GM21526 (cell line): ENCODE results near the gene SUPT20HL1.
"Not testable (repeated sequence)": the region's sequence is repeated elsewhere in the genome, so short reads cannot be mapped to it uniquely, and the experiment has no call there.

Source experiments
- ATAC-seq: cut with Tn5 transposase; IDR thresholded peaks from one replicate; pipeline ENCODE4 v1.9.1; 2021; ENCODE audit warnings: moderate library complexity; ENCODE audit not compliant: unreplicated experiment, low FRiP score

Gene SUPT20HL1

DNA sequence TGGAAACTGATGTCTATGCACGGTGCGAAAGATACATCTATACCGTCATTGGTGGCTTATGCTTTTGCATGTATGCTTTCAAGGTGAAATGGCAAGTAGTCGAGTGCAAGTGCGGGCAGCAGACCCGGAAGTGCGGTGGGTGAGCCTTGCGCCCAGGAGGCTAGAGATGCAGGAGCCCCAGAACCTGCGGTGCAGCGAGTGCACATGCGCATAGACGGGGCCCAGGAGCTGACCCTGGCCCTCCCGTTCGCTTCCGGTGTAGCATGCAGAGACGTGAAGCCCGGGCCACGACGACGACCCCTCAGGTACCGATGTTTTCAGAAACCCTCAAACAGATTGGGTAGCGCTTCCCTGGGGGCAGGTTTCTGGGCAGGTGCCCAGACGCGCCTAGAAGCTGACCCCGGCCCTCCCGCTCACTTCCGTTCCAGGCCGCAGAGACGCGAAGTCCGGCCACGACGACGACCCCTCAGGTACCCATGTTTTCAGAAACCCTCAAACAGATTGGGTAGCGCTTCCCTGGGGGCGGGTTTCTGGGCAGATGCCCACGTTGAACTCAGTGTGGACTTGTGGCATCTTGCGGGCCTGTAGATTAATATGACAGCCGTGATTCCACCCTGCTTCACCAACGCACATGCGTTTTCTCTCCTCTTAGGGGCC, 1.8 kb downstream of the SUPT20HL1 start:
- ATAC-seq = not testable (repeated sequence)

DNA sequence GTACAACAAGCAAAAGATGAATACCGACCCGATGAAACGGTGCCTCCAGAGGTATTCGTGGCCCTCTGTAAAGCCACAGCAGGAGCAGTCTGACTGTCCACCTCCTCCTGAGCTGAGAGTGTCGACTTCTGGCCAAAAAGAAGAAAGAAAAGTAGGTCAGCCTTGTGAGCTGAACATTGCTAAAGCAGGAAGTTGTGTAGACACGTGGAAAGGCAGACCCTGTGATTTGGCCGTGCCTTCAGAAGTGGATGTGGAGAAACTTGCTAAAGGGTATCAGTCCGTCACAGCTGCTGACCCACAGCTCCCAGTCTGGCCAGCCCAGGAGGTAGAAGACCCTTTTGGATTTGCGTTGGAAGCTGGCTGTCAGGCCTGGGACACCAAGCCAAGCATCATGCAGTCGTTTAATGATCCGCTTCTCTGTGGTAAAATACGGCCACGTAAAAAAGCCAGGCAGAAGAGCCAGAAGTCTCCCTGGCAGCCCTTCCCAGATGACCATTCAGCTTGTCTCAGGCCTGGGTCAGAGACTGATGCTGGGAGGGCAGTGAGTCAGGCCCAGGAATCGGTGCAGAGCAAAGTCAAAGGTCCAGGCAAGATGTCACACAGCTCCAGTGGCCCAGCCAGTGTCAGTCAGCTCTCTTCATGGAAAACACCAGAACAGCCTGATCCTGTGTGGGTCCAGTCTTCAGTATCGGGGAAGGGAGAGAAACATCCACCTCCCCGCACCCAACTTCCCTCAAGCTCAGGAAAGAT, 3.2 kb downstream of the SUPT20HL1 start:
- not testable (repeated sequence) for ATAC-seq

DNA sequence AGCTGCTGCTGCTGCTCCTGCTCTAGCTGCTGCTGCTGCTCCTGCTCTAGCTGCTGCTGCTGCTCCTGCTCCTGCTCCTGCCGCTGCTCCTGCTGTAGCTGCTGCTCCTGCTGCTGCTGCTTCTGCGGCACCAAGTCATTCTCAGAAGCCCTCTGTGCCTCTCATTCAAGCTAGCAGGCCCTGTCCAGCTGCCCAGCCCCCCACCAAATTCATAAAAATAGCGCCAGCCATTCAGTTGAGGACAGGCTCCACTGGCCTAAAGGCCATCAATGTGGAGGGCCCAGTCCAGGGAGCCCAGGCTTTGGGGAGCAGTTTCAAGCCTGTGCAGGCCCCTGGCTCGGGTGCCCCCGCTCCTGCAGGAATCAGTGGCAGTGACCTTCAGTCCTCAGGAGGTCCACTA, 3.9 kb downstream of the SUPT20HL1 start:
- no peak for ATAC-seq

DNA sequence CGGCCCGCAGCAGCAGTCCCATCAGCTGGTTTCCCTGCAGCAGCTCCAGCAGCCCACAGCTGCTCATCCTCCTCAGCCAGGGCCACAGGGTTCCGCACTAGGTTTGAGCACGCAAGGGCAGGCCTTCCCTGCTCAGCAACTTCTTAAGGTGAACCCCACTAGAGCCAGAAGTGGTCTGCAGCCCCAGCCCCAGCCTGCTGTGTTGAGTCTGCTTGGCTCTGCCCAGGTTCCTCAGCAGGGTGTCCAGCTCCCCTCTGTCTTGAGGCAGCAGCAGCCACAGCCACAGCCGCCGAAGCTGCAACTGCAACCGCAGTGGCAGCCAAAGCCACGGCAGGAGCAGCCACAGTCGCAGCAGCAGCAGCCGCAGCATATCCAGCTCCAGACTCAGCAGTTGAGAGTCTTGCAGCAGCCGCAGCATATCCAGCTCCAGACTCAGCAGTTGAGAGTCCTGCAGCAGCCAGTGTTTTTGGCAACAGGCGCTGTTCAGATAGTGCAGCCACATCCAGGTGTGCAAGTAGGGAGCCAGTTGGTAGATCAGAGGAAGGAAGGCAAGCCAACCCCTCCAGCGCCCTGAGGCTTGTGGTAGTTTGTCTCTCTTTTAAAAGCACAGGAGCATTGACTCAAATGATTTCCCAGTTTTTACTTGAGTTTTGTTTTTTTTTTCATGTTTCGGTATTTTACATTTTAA, 4.6 kb downstream of the SUPT20HL1 start:
- ATAC-seq = no peak

DNA sequence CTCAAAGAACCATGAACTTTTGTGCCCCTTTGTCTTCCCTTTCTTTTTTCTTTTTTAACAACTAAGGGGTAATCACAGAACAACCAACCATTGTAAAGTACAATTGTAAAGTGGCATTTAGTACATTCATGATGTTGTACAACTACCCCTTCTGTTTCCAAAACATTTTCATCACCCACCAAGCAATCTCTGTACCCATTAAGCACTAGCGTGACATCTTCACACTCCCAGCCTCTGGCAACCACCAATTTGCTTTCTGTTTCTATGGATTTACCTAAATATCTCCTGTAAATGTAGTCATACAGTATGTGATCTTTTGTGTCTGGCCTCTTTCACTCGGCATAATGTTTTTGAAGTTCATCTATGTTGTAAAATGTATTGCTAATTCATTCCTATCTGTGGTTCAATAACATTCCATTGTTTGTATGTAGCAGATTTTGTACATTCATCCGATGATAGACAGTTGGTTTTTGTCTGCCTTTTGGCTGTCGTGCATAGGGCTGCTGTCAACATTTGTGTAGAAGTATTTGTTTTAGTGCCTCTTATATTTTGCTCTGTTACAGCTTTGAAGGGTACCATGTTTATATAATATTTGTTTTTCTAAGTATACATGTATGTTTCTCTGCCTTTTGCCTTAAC, 6.4 kb downstream of the SUPT20HL1 start:
- ATAC-seq = not testable (repeated sequence)

DNA sequence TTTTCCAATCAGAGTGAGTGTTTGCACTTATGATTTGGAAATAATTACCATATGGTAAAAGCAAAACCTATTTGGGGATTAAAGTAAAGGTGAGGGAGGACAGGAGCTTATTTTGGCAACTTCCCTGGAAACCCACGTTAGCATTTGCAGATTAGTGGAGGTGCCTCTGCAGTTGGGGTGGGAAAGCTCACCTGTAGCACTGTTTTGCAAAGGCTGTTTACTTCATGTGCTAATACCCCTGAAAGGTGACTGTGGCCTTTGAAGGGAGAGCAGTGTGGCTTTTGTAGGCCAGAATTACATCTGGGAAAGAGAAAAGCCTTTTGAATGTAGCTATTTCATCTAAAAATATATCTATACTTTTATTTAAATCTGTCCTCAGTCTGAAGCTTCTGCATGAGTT, 9.4 kb downstream of the SUPT20HL1 start:
- no peak for ATAC-seq

DNA sequence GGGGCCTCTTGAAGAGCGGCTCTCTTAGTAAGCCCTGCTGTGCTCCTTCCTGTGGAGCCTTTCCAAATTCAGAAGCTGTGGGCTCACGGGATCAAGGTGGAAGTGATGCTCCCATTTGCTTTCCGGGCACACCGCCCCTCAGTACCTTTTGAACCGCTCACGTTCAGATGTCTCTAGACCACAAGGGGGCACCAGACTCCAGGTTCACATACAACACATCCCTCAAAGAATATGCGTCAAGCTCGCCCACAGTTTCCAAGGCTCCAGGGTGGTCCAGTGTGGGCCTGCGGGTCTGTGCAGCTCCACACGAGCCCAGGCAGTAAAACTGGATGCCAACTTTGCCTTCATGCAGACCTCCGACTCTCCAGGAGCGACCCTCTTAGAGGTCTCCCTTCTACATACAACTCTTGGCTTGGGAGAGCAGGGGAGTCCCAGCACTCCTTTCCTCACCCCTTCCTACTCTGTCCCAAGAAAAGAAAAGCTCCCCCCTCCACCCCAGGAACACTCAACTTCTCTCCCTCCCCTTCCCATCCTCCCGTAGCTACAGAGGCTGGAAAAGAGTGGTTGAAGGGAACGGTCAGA, 11.0 kb downstream of the SUPT20HL1 start:
- peak; percentile 87 for ATAC-seq

DNA sequence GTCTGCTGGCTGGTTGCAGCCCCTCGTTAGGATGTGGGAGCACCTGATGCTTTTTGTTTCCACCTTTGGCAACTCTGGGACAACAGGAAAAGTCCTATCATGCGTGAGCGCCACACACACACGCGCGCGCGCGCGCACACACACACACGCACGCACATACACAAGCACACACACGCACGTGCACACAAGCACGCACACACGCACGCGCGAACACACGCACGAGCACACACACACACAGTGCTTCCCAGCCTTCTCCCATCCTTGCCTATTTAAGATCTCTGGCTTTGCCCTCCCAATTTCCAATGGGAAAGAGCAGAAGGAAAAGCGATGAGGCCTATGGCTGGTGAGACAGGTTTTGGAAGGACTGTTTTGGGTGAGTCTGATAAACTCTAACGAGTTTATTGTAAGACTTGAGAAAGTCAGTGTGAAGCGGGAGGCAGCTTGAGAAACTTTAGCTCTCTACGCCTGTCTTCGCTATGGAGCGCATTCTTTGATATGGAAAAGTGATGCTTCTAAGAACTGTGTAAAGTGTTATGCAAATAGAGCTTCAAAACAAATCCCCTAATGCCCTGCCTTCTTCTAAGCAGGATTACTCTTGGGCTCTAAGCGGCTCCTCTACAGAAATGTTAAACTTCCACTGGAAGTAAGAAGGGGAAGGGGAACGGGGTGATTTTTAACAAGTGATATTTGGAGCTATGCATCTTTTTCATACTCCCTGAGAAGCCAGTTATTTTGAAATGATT, 11.8 kb downstream of the SUPT20HL1 start:
- no peak for ATAC-seq

DNA sequence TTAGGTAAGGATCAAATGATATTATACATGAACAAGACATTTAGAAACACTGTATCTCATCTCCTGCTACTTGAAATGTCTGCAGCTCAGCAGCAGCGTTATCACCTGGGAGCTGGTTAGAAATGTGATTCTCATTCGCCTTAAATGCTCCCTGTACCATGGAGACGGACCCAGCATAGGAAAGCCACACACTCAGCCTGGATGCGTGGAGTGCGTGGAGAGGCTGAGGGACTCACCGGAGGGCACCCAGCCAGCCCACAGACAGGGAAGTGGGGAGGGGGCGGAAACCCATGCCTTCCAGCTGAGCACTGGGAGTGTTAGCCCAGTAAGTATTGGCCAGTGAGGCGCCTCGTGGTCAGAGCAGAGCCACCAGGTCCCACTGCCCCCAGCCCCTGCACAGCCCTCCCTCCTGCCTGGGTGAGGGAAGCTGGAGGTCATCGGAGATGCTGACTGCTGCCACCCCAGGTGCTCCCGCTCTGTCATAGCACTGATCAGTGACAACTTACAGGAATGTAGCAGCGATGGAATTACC, 15.2 kb downstream of the SUPT20HL1 start:
- ATAC-seq = no peak

DNA sequence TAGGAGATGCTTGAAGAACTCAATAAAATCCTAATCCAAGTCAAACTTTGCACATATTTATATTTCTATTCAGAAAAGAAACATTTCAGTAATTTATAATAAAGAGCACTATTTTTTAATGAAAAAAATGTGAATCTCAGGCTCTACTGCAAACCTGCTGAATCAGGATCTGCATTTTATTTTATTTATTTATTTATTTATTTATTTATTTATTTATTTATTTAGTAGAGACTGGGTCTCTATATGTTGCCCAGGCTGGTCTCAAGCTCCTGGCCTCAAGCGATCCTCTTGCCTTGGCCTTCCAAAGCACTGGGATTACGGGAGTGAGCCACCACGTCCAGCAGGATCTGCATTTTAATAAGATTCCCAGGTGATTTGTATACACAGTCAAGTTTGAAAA, 16.0 kb downstream of the SUPT20HL1 start:
- ATAC-seq = no peak

DNA sequence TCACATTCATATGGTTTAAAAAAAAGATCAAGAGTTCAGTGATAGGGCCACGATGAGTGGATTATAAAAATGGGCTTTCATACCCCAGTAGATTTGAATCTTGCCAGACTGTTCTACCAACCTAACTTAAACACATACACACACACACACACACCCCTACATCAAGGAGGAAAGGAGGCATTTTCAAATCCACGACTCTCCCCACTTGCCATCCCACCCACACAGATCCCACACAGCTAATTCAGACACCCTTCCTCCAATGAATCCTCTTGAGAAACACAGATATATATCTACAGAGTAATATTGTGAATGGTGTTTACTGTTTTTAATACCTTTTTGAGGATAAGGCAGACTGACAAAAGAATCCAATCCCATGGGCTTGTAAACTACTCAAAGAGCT, 16.8 kb downstream of the SUPT20HL1 start:
- ATAC-seq = no peak

DNA sequence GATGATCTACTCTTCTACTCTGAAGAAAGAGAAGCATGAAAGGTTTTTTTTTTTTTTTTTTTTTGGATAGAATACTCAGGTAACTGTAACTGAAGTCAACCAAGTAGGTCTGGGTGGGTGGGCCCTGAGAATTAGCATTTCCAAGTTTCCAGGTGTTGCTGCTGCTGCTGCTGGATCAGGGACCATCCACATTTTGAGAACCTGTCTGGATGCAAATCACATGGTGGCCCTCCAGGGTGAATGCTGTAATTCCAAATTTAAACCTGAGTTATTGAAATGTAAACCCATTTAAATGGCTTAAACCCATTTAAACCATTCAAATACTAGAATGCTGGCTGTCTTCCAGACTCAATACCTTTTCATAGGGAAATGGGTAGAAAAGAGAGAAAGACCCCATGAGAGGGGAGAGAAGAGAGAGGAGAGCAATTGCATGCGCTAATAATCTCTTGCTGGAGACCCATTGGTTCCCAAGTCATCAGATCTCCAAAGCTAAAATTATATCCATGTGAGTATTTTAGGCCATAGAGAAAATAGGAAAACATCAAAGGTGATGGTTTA, 17.6 kb downstream of the SUPT20HL1 start:
- no peak for ATAC-seq

DNA sequence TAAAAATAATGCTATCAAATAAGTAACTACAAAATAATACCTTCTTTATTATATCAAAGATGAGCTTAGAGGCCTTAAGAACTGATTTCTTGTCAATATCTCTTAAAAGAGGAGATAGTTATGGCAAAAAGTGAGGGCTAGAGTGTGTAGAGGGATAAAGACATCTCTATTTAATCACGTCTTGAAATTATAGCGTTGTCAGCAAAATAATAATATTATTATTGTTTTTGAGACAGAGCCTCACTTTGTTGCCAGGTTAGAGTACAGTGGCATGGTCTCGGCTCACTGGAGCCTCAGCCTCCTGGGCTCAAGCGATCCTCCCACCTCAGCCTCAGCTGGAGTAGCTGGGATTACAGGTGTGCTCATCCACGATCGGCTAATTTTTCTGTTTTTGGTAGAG, 18.3 kb downstream of the SUPT20HL1 start:
- ATAC-seq = no peak

DNA sequence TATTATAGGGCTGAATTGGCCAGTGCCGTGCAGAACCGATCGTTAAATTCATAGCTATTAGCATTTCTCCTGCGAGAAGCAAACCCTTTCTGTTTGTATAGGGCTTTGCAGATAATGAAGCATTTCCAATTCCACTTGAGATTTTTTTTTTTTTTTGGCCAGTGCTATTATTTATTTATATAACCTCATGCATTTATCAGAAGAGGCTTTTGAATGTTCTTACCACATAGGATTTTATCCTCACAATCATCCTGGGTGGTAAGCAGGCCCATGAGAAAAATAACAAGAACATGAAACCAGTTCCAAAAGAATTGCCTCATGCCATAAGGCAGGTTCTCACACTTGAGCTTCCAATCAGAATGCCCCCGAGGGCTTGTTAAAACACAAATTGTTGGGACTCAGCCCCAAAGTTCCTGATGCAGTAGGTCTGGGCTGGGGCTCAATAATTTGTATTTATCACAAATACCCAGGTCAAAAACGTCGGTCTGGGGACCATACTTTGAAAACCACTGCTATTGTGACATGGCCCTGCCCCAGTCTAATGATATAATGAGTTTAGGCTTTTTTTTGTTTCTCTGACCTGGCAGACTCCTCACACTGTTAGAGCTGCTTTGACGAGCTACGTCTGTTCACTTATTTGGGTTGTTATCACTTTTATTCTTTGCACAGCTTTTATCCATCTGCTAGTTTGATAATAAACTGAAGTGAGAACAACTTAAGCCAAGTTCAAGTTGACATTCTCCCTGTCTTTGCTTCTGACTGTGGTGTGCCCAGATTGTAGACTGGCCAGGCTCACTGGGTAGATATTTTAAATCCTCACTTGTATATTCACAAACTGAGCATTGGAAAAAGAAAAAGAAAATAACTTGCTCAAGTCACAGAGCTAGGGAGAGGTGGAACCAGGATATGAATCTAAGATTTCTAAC, 20.1 kb downstream of the SUPT20HL1 start:
- no peak for ATAC-seq

DNA sequence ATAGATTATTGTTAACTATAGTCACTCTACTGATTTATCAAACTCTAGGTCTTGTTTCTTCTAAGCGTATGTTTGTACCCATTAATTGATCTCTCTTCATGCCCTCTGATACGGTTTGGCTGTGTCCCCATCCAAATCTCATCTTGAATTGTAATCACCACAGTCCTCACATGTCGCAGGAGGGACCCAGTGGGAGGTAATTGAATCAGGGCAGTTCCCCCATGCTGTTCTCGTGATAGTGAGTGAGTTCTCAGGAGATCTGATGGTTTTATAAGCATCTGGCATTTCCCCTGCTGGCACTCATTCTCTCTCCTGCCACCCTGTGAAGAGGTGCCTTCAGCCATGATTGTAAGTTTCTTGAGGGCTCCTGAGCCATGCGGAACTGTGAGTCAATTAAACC, 21.9 kb downstream of the SUPT20HL1 start:
- not testable (repeated sequence) for ATAC-seq

DNA sequence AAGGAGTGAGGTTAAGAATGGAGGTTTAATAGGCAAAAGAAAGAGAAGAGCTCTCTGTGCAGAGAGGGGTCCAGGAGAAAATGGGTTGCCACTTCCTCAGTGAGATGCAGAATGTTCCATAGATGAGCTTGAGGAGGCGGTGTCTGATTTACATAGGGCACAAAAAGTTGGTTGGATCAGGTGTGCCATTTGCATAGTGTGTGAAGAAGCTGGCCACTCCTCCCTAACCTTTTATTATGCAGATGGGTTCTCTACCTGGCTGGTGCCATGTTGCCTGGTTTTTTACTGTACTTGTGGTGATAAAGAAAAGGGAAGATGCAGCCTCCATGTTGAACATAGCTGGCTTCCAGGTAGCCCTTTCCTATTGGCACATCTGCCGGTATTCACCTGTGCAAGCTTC, 27.3 kb downstream of the SUPT20HL1 start:
- no peak for ATAC-seq

DNA sequence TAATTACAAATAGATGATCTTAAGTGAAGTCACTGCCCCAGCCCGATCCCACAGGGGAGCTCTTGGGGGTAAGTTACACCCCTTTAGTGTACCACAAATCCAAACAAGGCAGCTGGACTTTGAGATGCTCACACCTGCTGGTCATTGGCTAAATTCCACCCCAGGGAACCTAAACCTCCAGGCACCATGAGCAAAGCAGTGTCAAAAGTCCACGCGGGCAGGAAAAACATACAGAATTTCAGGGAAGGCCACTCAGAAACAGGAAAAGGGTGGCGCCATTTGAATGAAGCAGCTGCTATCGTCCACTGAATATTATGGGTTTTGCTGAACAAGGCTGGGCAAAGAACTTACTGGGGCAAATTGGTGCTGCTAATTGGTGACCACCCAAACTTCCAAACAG, 30.9 kb downstream of the SUPT20HL1 start:
- ATAC-seq = no peak

DNA sequence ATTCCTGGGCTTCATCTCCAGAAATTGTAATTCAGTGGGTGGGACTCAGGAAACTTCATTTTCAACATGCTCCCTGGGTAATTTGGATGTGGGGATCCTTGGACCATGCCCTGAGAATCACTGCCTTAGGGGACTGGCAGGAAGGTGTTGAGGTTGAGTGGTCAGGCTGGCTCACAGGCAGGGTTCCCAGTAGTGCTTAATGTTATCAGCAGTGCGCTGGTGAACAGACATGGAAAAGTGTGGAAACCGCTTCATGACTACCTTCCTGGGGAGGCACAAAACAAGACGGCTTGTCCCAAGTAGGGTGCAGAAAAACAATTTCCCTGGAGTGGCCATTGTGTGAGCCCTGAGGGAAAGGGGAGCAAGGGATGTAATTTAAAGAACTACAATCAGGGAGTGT, 31.4 kb downstream of the SUPT20HL1 start:
- ATAC-seq = no peak

DNA sequence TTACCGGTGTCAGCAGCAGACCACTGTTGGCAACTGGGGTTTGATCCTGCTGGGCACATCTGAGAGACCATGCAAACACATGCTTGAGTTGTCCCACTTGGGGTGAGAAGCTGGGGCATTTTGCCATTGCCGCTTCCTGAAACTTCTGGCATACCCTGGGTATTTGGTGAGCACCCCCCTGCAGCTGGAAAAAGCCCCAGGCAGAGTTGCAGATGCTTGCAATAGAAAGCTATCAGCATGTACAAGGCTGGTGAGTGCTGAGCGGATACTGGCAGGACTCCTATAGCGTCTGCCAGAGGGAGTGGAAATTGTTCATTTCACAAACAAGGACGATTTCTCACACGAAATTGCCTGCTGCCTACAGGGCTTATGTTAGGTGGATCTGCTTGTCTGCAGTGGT, 32.3 kb downstream of the SUPT20HL1 start:
- ATAC-seq = no peak
